HCT116 (cell line): ENCODE results near the gene CALHM3.

Experiments used
- CBX3 ChIP-seq: IDR thresholded peaks from 2 replicates; pipeline ENCODE4 v1.6.1; 2012; ENCODE audit warnings: low read depth
- CEBPB ChIP-seq: IDR thresholded peaks from 2 replicates; pipeline ENCODE4 v1.6.1; 2012; ENCODE audit warnings: low read depth
- ELF1 ChIP-seq: IDR thresholded peaks from 2 replicates; pipeline ENCODE4 v1.6.1; 2012; ENCODE audit warnings: low read depth, borderline replicate concordance
- EZH2 ChIP-seq: fragments of 200-600 bp; sonication (generic); IDR thresholded peaks from 2 replicates; pipeline ENCODE4 v1.6.1; 2017; ENCODE audit warnings: antibody characterized with exemption, mixed run types
- POLR2A ChIP-seq: IDR thresholded peaks from 2 replicates; pipeline ENCODE4 v1.7.0; 2011; ENCODE audit warnings: borderline replicate concordance; ENCODE audit not compliant: insufficient read depth, insufficient read length; ENCODE audit errors: extremely low read depth
- POLR2AphosphoS5 ChIP-seq: IDR thresholded peaks from 2 replicates; pipeline ENCODE4 v1.6.1; 2011; ENCODE audit warnings: mild to moderate bottlenecking, low read depth, low read length, moderate library complexity
- RAD21 ChIP-seq: IDR thresholded peaks from 2 replicates; pipeline ENCODE4 v1.6.1; 2012; ENCODE audit warnings: low read depth, mild to moderate bottlenecking
- REST ChIP-seq: IDR thresholded peaks from 2 replicates; pipeline ENCODE4 v1.6.1; 2012; ENCODE audit warnings: low read depth
- SP1 ChIP-seq: IDR thresholded peaks from 2 replicates; pipeline ENCODE4 v1.6.1; 2012; ENCODE audit warnings: low read depth
- YY1 ChIP-seq: IDR thresholded peaks from 2 replicates; pipeline ENCODE4 v1.6.1; 2011; ENCODE audit warnings: low read length, low read depth, moderate library complexity, mild to moderate bottlenecking; ENCODE audit not compliant: insufficient replicate concordance; ENCODE audit errors: extremely low read depth
- ZNF274 ChIP-seq: fragments of 200-500 bp; sonication (Bioruptor generic); IDR thresholded peaks from 2 replicates; pipeline ENCODE4 v1.6.1; 2014; ENCODE audit warnings: mild to moderate bottlenecking, low read depth, low read length, inconsistent platforms
- TF ChIP-seq, protein P1 (sequence below), 3 experiments: fragments of 200-600 bp in 1 of 3; sonication (generic) in 1 of 3; IDR thresholded peaks in 2 of 3; conservative IDR thresholded peaks in 1 of 3; 2 replicates each; pipeline ENCODE4 v1.5.1; 2012 to 2017; ENCODE audit warnings: low read depth in 2 of 3, low read length in 2 of 3, antibody characterized with exemption in 1 of 3, borderline replicate concordance in 1 of 3, control low read depth in 1 of 3, mild to moderate bottlenecking in 1 of 3, mixed read lengths in 1 of 3, mixed run types in 1 of 3, moderate library complexity in 1 of 3; ENCODE audit not compliant: insufficient read depth in 1 of 3
- TF ChIP-seq, protein P2 (sequence below): IDR thresholded peaks from 2 replicates; pipeline ENCODE4 v1.6.1; 2012
- TF ChIP-seq, protein P3 (sequence below): IDR thresholded peaks from 2 replicates; pipeline ENCODE4 v1.6.1; 2011; ENCODE audit warnings: mild to moderate bottlenecking, low read length, moderate library complexity; ENCODE audit not compliant: insufficient replicate concordance; ENCODE audit errors: extremely low read depth

- TF ChIP-seq, protein P1, sequence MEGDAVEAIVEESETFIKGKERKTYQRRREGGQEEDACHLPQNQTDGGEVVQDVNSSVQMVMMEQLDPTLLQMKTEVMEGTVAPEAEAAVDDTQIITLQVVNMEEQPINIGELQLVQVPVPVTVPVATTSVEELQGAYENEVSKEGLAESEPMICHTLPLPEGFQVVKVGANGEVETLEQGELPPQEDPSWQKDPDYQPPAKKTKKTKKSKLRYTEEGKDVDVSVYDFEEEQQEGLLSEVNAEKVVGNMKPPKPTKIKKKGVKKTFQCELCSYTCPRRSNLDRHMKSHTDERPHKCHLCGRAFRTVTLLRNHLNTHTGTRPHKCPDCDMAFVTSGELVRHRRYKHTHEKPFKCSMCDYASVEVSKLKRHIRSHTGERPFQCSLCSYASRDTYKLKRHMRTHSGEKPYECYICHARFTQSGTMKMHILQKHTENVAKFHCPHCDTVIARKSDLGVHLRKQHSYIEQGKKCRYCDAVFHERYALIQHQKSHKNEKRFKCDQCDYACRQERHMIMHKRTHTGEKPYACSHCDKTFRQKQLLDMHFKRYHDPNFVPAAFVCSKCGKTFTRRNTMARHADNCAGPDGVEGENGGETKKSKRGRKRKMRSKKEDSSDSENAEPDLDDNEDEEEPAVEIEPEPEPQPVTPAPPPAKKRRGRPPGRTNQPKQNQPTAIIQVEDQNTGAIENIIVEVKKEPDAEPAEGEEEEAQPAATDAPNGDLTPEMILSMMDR (IDR thresholded peaks at IDR 0.05 in 2 of 3, conservative IDR thresholded peaks at IDR 0.05 in 1 of 3; ENCODE audit: borderline replicate concordance in 1 of 3, insufficient read depth in 1 of 3, low read depth in 2 of 3, low read length in 2 of 3), result no peak
- TF ChIP-seq POLR2AphosphoS5 (no peak), POLR2A (no peak), CBX3 (no peak), CEBPB (no peak), EZH2 (no peak), ELF1 (no peak), SP1 (no peak), ZNF274 (no peak), YY1 (no peak), REST (no peak), RAD21 (no peak)
- TF ChIP-seq, protein P2, sequence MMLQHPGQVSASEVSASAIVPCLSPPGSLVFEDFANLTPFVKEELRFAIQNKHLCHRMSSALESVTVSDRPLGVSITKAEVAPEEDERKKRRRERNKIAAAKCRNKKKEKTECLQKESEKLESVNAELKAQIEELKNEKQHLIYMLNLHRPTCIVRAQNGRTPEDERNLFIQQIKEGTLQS, result no peak
- TF ChIP-seq, protein P3, sequence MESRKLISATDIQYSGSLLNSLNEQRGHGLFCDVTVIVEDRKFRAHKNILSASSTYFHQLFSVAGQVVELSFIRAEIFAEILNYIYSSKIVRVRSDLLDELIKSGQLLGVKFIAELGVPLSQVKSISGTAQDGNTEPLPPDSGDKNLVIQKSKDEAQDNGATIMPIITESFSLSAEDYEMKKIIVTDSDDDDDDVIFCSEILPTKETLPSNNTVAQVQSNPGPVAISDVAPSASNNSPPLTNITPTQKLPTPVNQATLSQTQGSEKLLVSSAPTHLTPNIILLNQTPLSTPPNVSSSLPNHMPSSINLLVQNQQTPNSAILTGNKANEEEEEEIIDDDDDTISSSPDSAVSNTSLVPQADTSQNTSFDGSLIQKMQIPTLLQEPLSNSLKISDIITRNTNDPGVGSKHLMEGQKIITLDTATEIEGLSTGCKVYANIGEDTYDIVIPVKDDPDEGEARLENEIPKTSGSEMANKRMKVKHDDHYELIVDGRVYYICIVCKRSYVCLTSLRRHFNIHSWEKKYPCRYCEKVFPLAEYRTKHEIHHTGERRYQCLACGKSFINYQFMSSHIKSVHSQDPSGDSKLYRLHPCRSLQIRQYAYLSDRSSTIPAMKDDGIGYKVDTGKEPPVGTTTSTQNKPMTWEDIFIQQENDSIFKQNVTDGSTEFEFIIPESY, result no peak
These were observed 31.9 kb downstream of the CALHM3 start for GRCh38 chr10:103447187-103447586.
